Astrocyte (in vitro differentiated cells and primary cell): ENCODE results near the gene BACH2. TPM values are rescaled to one million over a fixed set of nuclear protein-coding genes. Genes with fewer than 3 reads are reported as not detected.
"Not testable (repeated sequence)": the region's sequence is repeated elsewhere in the genome, so short reads cannot be mapped to it uniquely, and the experiment has no call there.

ENCODE experiments used
- DNase-seq: peaks from one replicate; pipeline ENCODE4 v3.0.0-alpha.2; 2010; ENCODE audit warnings: low read depth
- FAIRE-seq: peaks from 2 replicates; lab custom pipeline; 2011; peaks lifted over from hg19 to GRCh38; lab: Jason Lieb, UNC
- H2AFZ ChIP-seq: 2 replicates; pipeline ENCODE4 v1.6.0; 2012; ENCODE audit warnings: low read depth, low read length, inconsistent platforms
- H3K27ac ChIP-seq: 2 replicates; pipeline ENCODE4 v1.5.1; 2011; ENCODE audit warnings: low read depth, low read length, inconsistent platforms
- H3K27me3 ChIP-seq: 2 replicates; pipeline ENCODE4 v1.6.0; 2011; ENCODE audit warnings: low read length, inconsistent platforms; ENCODE audit not compliant: insufficient read depth
- H3K36me3 ChIP-seq: 2 replicates; pipeline ENCODE4 v1.5.1; 2011; ENCODE audit warnings: low read length, inconsistent platforms; ENCODE audit not compliant: insufficient read depth
- H3K4me1 ChIP-seq: 2 replicates; pipeline ENCODE4 v1.5.1; 2011; ENCODE audit warnings: low read length, inconsistent platforms; ENCODE audit not compliant: insufficient read depth
- H3K4me2 ChIP-seq: 2 replicates; pipeline ENCODE4 v1.6.0; 2012; ENCODE audit warnings: low read length, inconsistent platforms
- H3K4me3 ChIP-seq: 2 replicates; pipeline ENCODE4 v1.5.1; 2011; ENCODE audit warnings: low read depth, mild to moderate bottlenecking, low read length, inconsistent platforms; ENCODE audit not compliant: insufficient read depth
- H3K79me2 ChIP-seq: 2 replicates; pipeline ENCODE4 v1.6.0; 2012; ENCODE audit warnings: mild to moderate bottlenecking, low read length, inconsistent platforms; ENCODE audit not compliant: insufficient read depth
- H3K9ac ChIP-seq: 2 replicates; pipeline ENCODE4 v1.6.0; 2012; ENCODE audit warnings: mild to moderate bottlenecking, low read length, inconsistent platforms
- H3K9me3 ChIP-seq: 2 replicates; pipeline ENCODE4 v1.5.1; 2012; ENCODE audit warnings: low read depth, mild to moderate bottlenecking, low read length, inconsistent platforms; ENCODE audit not compliant: insufficient read depth
- H4K20me1 ChIP-seq: 2 replicates; pipeline ENCODE4 v1.6.0; 2012; ENCODE audit warnings: low read length, inconsistent platforms; ENCODE audit not compliant: insufficient read depth
- H3K27ac Mint-ChIP-seq: one replicate; pipeline ENCODE4 v1.8.0; 2021; ENCODE audit warnings: mild to moderate bottlenecking, mixed read lengths; ENCODE audit not compliant: unreplicated experiment
- H3K27me3 Mint-ChIP-seq: one replicate; pipeline ENCODE4 v1.8.0; 2021; ENCODE audit warnings: low read depth, mixed read lengths; ENCODE audit not compliant: unreplicated experiment
- H3K36me3 Mint-ChIP-seq: one replicate; pipeline ENCODE4 v1.8.0; 2021; ENCODE audit warnings: low read depth, mixed read lengths; ENCODE audit not compliant: unreplicated experiment
- H3K4me1 Mint-ChIP-seq: one replicate; pipeline ENCODE4 v1.8.0; 2021; ENCODE audit warnings: low read depth, mixed read lengths; ENCODE audit not compliant: unreplicated experiment
- H3K4me3 Mint-ChIP-seq: one replicate; pipeline ENCODE4 v1.8.0; 2021; ENCODE audit warnings: mild to moderate bottlenecking, moderate library complexity, mixed read lengths; ENCODE audit not compliant: unreplicated experiment
- H3K9me3 Mint-ChIP-seq: one replicate; pipeline ENCODE4 v1.8.0; 2021; ENCODE audit warnings: mild to moderate bottlenecking, mixed read lengths; ENCODE audit not compliant: unreplicated experiment
- CTCF ChIP-seq: IDR thresholded peaks from 2 replicates; pipeline ENCODE4 v1.5.1; 2011; ENCODE audit warnings: low read depth, mild to moderate bottlenecking, inconsistent platforms, low read length, moderate library complexity; ENCODE audit not compliant: insufficient read depth
- EZH2 ChIP-seq: IDR thresholded peaks from 2 replicates; pipeline ENCODE4 v1.6.1; 2012; ENCODE audit warnings: mild to moderate bottlenecking, low read length, inconsistent platforms; ENCODE audit not compliant: insufficient read depth
- total RNA-seq: library from RNA; stranded (reverse); gene quantifications from 2 replicates; pipeline ENCODE4 v1.2.1, GENCODE V29; 2021

BACH2 gene
- total RNA-seq, 1 donor from 2014 or later: 17.5 TPM

DNA sequence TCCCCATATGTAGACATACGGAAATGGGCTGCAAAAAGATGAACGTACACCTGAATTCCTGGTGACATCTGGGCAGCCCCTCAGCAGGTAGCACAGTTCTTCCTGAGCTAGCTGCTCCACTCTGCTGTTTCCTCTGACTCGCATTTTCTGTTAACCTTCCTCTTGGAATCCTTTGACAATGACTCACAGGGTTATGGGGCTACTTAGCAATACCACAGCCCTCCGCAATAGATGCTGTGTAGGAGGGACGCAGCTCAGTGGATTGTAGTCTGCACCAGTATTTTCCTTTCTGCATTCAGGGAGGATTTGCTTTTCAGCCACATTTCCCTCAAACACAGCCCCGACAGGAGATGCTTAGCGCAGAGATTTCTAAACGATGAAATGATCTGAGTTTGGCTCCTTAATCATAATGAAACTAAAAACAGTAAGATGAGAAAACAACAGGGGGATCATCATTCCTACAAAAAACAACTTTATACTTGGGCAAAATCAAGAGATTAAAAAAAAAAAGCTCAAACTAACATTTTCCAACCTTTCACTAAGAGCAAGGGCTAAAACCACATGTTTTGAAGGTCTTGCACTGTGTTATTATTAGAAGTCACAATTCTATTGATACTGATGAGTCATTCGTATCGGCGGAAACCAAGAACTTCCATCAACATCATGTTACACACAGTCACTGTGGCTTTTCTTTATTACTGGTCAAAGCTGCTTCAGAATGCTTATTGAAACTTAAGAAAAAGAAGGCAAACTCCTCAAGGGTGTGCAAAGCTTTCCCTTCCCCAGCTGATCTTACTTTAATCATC, 12.2 kb downstream of the BACH2 start:
- H3K9me3 ChIP-seq: peaks cover 3% of the 10 kb centered on the region
- FAIRE-seq: peak; percentile 98
- DNase-seq: peak; percentile 96
- Mint-ChIP-seq H3K27me3 (no peaks in the 10 kb centered on the region), H3K27ac (peak overlapping the region; percentile 89), H3K4me1 (peaks cover 41% of the 10 kb centered on the region), H3K36me3 (no peaks in the 10 kb centered on the region), H3K4me3 (peak overlapping the region; percentile 23), H3K9me3 (no peaks in the 10 kb centered on the region)
- no peaks in the 10 kb centered on the region for H4K20me1 ChIP-seq
- peak overlapping the region; percentile 73 for H3K9ac ChIP-seq
- H3K36me3 ChIP-seq: no peaks in the 10 kb centered on the region
- H3K4me1 ChIP-seq: peaks cover 22% of the 10 kb centered on the region
- H3K79me2 ChIP-seq: peaks cover 5% of the 10 kb centered on the region
- peak overlapping the region; percentile 39 for H3K4me3 ChIP-seq
- no peak overlapping the region for H2AFZ ChIP-seq
- peak overlapping the region; percentile 82 for H3K4me2 ChIP-seq
- no peak for TF ChIP-seq CTCF
- TF ChIP-seq EZH2: no peak
- H3K27me3 ChIP-seq: no peaks in the 10 kb centered on the region
- H3K27ac ChIP-seq: peak overlapping the region; percentile 92

DNA sequence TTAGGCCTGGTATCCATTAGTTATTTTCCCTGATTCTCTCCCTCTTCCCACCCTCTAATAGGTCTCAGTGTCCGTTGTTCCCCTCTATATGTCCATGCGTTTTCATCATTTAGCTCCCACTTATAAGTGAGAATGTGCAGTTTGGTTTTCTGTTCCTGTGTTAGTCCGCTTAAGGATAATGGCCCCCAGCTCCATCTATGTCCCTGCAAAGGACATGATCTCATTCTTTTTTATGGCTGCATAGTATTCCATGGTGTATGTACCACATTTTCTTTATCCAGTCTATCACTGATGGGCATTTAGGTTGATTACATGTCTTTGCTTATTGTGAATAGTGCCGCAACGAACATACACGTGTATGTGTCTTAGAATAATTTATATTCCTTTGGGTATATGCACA, 14.4 kb downstream of the BACH2 start:
- not testable (repeated sequence) for H3K36me3 Mint-ChIP-seq, H3K4me3 Mint-ChIP-seq, H3K27me3 ChIP-seq, H3K36me3 ChIP-seq, H3K4me2 ChIP-seq, FAIRE-seq, H3K9me3 Mint-ChIP-seq, H3K79me2 ChIP-seq, H3K4me3 ChIP-seq, H3K27ac Mint-ChIP-seq, H3K27me3 Mint-ChIP-seq, H3K9me3 ChIP-seq, H3K9ac ChIP-seq, H3K27ac ChIP-seq, H4K20me1 ChIP-seq, H2AFZ ChIP-seq, DNase-seq
- peaks cover 22% of the 10 kb centered on the region for H3K4me1 ChIP-seq
- peaks cover 27% of the 10 kb centered on the region for H3K4me1 Mint-ChIP-seq

- Histone ChIP-seq H3K36me3 (no peaks in the 10 kb centered on the region), H3K9ac (no peak overlapping the region), H2AFZ (no peak overlapping the region), H3K9me3 (no peaks in the 10 kb centered on the region), H3K27me3 (no peaks in the 10 kb centered on the region), H4K20me1 (no peaks in the 10 kb centered on the region), H3K79me2 (peaks cover 5% of the 10 kb centered on the region), H3K27ac (no peak overlapping the region), H3K4me3 (no peak overlapping the region), H3K4me2 (no peak overlapping the region), H3K4me1 (no peaks in the 10 kb centered on the region)
- TF ChIP-seq EZH2 (no peak), CTCF (no peak)
- FAIRE-seq: no peak
- Mint-ChIP-seq H3K4me3 (no peak overlapping the region), H3K4me1 (peaks cover 1% of the 10 kb centered on the region), H3K27me3 (no peaks in the 10 kb centered on the region), H3K36me3 (no peaks in the 10 kb centered on the region), H3K9me3 (no peaks in the 10 kb centered on the region), H3K27ac (peak overlapping the region; percentile 2)
- DNase-seq: no peak
Observed at GRCh38 chr6:90278129-90278528, 18.5 kb downstream of the BACH2 start.
